ENCODE results near the gene KIF3C.
"Not testable (repeated sequence)": the region's sequence is repeated elsewhere in the genome, so short reads cannot be mapped to it uniquely, and the experiment has no call there.

KIF3C gene

GRCh38 chr2:26010943-26011342 is 28.6 kb upstream of the KIF3C start:
- Histone ChIP-seq H3K4me3 (ENCODE audit: low read length) (no peak overlapping the region), H3K9me3 (ENCODE audit: low read length) (no peaks in the 10 kb centered on the region), H3K27me3 (ENCODE audit: insufficient read depth, low read length) (no peaks in the 10 kb centered on the region), H3K4me1 (ENCODE audit: insufficient read depth, low read length) (peaks cover 14% of the 10 kb centered on the region), H3K36me3 (ENCODE audit: insufficient read depth, low read length) (no peaks in the 10 kb centered on the region), H2AFZ (ENCODE audit: low read depth, low read length) (no peak overlapping the region)

GRCh38 chr2:26009567-26009963 is 27.3 kb upstream of the KIF3C start:
- Histone ChIP-seq H2AFZ (ENCODE audit: low read depth, low read length) (no peak overlapping the region), H3K9me3 (ENCODE audit: low read length) (no peaks in the 10 kb centered on the region), H3K4me3 (ENCODE audit: low read length) (no peak overlapping the region), H3K36me3 (ENCODE audit: insufficient read depth, low read length) (no peaks in the 10 kb centered on the region), H3K27me3 (ENCODE audit: insufficient read depth, low read length) (no peaks in the 10 kb centered on the region), H3K4me1 (ENCODE audit: insufficient read depth, low read length) (peaks cover 14% of the 10 kb centered on the region)

GRCh38 chr2:26008851-26009566 is 26.7 kb upstream of the KIF3C start:
- Histone ChIP-seq H3K27me3 (ENCODE audit: insufficient read depth, low read length) (no peaks in the 10 kb centered on the region), H3K4me3 (ENCODE audit: low read length) (no peak overlapping the region), H3K36me3 (ENCODE audit: insufficient read depth, low read length) (no peaks in the 10 kb centered on the region), H3K4me1 (ENCODE audit: insufficient read depth, low read length) (peaks cover 14% of the 10 kb centered on the region), H3K9me3 (ENCODE audit: low read length) (no peaks in the 10 kb centered on the region), H2AFZ (ENCODE audit: low read depth, low read length) (no peak overlapping the region)

- Histone ChIP-seq H3K9me3 (ENCODE audit: low read length) (no peaks in the 10 kb centered on the region), H2AFZ (ENCODE audit: low read depth, low read length) (no peak overlapping the region), H3K4me3 (ENCODE audit: low read length) (no peak overlapping the region), H3K36me3 (ENCODE audit: insufficient read depth, low read length) (no peaks in the 10 kb centered on the region), H3K4me1 (ENCODE audit: insufficient read depth, low read length) (peaks cover 14% of the 10 kb centered on the region), H3K27me3 (ENCODE audit: insufficient read depth, low read length) (no peaks in the 10 kb centered on the region)
Observed at GRCh38 chr2:26008095-26008494, 25.8 kb upstream of the KIF3C start.

GRCh38 chr2:26002632-26003310 is 20.5 kb upstream of the KIF3C start:
- H3K27me3 ChIP-seq (ENCODE audit: insufficient read depth, low read length): no peaks in the 10 kb centered on the region
- H3K4me1 ChIP-seq (ENCODE audit: insufficient read depth, low read length): no peaks in the 10 kb centered on the region
- no peak overlapping the region for H2AFZ ChIP-seq (ENCODE audit: low read depth, low read length)
- no peak overlapping the region for H3K4me3 ChIP-seq (ENCODE audit: low read length)
- no peaks in the 10 kb centered on the region for H3K9me3 ChIP-seq (ENCODE audit: low read length)
- no peaks in the 10 kb centered on the region for H3K36me3 ChIP-seq (ENCODE audit: insufficient read depth, low read length)

DNA sequence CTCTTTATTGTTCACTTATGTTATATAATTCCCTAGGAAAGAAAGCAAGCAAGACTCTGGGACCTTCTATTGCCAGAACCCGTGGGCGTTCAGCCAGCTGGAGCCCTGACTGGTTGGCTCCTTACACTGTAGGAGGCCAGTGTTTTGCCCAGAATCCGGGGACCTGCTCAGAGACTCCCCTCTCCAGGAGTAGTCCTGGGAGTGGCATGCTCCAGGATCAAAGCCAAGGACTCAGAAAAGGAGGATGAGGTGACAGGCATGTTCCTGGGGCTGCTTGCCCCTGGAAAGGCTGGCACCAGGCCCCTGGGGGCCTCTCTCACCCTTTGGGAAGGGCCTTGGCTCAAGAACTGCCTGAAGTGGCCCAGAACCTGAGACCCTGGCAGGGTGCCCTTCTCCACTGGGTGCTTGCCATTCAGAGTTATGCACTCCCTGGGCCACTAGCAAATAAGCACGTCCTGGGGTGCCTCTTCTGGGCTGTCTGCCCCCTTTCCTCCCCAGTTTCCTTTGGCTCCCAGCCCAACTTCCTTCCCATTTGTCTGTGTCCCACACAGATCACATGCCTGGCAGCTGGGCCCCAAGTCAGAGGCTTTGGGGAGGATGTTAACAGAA is 19.6 kb upstream of the KIF3C start:
- no peaks in the 10 kb centered on the region for H3K36me3 ChIP-seq (ENCODE audit: insufficient read depth, low read length)
- no peaks in the 10 kb centered on the region for H3K27me3 ChIP-seq (ENCODE audit: insufficient read depth, low read length)
- no peaks in the 10 kb centered on the region for H3K9me3 ChIP-seq (ENCODE audit: low read length)
- H3K4me3 ChIP-seq (ENCODE audit: low read length): no peak overlapping the region
- no peaks in the 10 kb centered on the region for H3K4me1 ChIP-seq (ENCODE audit: insufficient read depth, low read length)
- H2AFZ ChIP-seq (ENCODE audit: low read depth, low read length): no peak overlapping the region

GRCh38 chr2:26000561-26001082 is 18.3 kb upstream of the KIF3C start:
- H3K27me3 ChIP-seq (ENCODE audit: insufficient read depth, low read length): no peaks in the 10 kb centered on the region
- no peaks in the 10 kb centered on the region for H3K36me3 ChIP-seq (ENCODE audit: insufficient read depth, low read length)
- H3K9me3 ChIP-seq (ENCODE audit: low read length): no peaks in the 10 kb centered on the region
- H3K4me1 ChIP-seq (ENCODE audit: insufficient read depth, low read length): no peaks in the 10 kb centered on the region
- H3K4me3 ChIP-seq (ENCODE audit: low read length): no peak overlapping the region
- no peak overlapping the region for H2AFZ ChIP-seq (ENCODE audit: low read depth, low read length)

GRCh38 chr2:25999406-25999805 is 17.1 kb upstream of the KIF3C start:
- not testable (repeated sequence) for H3K4me1 ChIP-seq (ENCODE audit: insufficient read depth, low read length); H2AFZ ChIP-seq (ENCODE audit: low read depth, low read length); H3K9me3 ChIP-seq (ENCODE audit: low read length); H3K36me3 ChIP-seq (ENCODE audit: insufficient read depth, low read length); H3K4me3 ChIP-seq (ENCODE audit: low read length); H3K27me3 ChIP-seq (ENCODE audit: insufficient read depth, low read length)

- H3K27me3 ChIP-seq (ENCODE audit: insufficient read depth, low read length); H2AFZ ChIP-seq (ENCODE audit: low read depth, low read length); H3K36me3 ChIP-seq (ENCODE audit: insufficient read depth, low read length); H3K4me3 ChIP-seq (ENCODE audit: low read length); H3K9me3 ChIP-seq (ENCODE audit: low read length); H3K4me1 ChIP-seq (ENCODE audit: insufficient read depth, low read length): not testable (repeated sequence)
Observed at GRCh38 chr2:25998816-25999383, 16.6 kb upstream of the KIF3C start.

GRCh38 chr2:25996844-25997243 is 14.5 kb upstream of the KIF3C start:
- Histone ChIP-seq H3K36me3 (ENCODE audit: insufficient read depth, low read length) (no peaks in the 10 kb centered on the region), H2AFZ (ENCODE audit: low read depth, low read length) (no peak overlapping the region), H3K4me1 (ENCODE audit: insufficient read depth, low read length) (no peaks in the 10 kb centered on the region), H3K27me3 (ENCODE audit: insufficient read depth, low read length) (no peaks in the 10 kb centered on the region), H3K4me3 (ENCODE audit: low read length) (no peak overlapping the region), H3K9me3 (ENCODE audit: low read length) (no peaks in the 10 kb centered on the region)

DNA sequence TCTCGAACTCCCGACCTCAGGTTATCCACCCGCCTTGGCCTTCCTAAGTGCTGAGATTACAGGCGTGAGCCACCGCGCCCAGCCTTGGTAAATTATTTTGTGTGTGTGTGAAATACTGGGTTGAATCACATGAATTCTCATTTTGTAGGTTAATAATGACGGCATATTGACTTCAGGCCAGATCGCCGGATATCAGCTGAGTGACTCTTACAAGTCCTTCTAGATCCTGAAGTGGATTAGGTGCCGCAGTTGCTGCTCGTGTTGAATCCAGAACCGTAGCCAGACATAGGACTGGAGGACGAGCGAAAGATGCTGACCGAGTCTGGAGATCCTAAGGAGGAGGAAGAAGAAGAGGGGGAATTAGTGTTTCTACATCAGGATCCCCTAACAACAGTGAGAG is 12.2 kb upstream of the KIF3C start:
- H2AFZ ChIP-seq (ENCODE audit: low read depth, low read length): no peak overlapping the region
- no peak overlapping the region for H3K4me3 ChIP-seq (ENCODE audit: low read length)
- no peaks in the 10 kb centered on the region for H3K4me1 ChIP-seq (ENCODE audit: insufficient read depth, low read length)

DNA sequence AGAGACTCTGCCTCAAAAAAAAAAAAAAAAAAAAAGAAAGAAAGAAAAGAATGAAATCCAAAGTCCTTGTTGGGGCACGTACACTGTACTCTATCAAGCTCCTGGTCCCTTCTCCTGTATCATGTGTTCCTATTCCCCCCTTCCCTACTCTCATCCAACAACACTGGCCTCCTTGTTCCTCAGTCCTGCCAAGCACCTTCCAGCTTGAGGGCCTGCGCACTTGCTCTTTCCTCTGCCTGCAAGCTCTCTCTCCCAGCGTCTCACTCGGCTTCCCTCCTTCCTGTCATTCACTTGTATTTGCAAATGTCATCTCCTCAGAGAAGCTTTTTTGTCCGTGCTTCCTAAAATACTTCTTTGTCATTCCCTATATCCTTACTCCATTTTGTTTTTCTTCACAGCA is 10.8 kb upstream of the KIF3C start:
- H2AFZ ChIP-seq (ENCODE audit: low read depth, low read length): no peak overlapping the region
- no peaks in the 10 kb centered on the region for H3K4me1 ChIP-seq (ENCODE audit: insufficient read depth, low read length)
- no peak overlapping the region for H3K4me3 ChIP-seq (ENCODE audit: low read length)
- H3K36me3 ChIP-seq (ENCODE audit: insufficient read depth, low read length): no peaks in the 10 kb centered on the region
- no peaks in the 10 kb centered on the region for H3K9me3 ChIP-seq (ENCODE audit: low read length)
- no peaks in the 10 kb centered on the region for H3K27me3 ChIP-seq (ENCODE audit: insufficient read depth, low read length)

More for the DNA sequence above, 12.2 kb upstream of the KIF3C start:
- H3K9me3 ChIP-seq (ENCODE audit: low read length): no peaks in the 10 kb centered on the region
- no peaks in the 10 kb centered on the region for H3K36me3 ChIP-seq (ENCODE audit: insufficient read depth, low read length)
- H3K27me3 ChIP-seq (ENCODE audit: insufficient read depth, low read length): no peaks in the 10 kb centered on the region

- Histone ChIP-seq H3K36me3 (ENCODE audit: insufficient read depth, low read length) (no peaks in the 10 kb centered on the region), H2AFZ (ENCODE audit: low read depth, low read length) (no peak overlapping the region), H3K27me3 (ENCODE audit: insufficient read depth, low read length) (no peaks in the 10 kb centered on the region), H3K4me3 (ENCODE audit: low read length) (no peak overlapping the region), H3K4me1 (ENCODE audit: insufficient read depth, low read length) (no peaks in the 10 kb centered on the region), H3K9me3 (ENCODE audit: low read length) (no peaks in the 10 kb centered on the region)
Observed at GRCh38 chr2:25992556-25992955, 10.3 kb upstream of the KIF3C start.

Data from neuron (in vitro differentiated cells).